GM19099 (cell line): Measurements from ENCODE around the gene AFAP1L1.

Experiments
- POLR2A ChIP-seq: IDR thresholded peaks from 3 replicates; pipeline ENCODE4 v1.6.1; 2011; ENCODE audit warnings: low read depth; ENCODE audit not compliant: insufficient read length; ENCODE audit errors: extremely low read depth

AFAP1L1 gene

DNA sequence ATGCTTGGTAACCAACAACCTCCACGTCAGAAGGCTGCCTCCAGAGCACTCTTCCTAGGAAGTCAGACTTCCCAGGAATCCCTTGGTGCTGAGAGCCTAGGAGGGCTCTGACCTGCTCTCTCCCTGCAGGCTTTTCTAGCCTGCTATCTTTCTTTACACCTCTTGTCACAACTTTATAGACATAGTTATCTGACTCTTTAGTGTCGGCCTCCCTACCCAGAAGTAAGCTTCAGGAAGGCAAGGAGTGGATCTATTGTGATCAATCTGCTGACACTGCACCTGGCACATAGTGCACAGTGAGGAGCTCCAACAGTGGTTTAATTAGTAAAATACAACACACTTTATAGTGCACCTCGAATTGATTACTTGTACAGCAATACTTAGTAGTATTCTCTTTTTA lies 2.3 kb downstream of the AFAP1L1 start:
- no peak for TF ChIP-seq POLR2A

DNA sequence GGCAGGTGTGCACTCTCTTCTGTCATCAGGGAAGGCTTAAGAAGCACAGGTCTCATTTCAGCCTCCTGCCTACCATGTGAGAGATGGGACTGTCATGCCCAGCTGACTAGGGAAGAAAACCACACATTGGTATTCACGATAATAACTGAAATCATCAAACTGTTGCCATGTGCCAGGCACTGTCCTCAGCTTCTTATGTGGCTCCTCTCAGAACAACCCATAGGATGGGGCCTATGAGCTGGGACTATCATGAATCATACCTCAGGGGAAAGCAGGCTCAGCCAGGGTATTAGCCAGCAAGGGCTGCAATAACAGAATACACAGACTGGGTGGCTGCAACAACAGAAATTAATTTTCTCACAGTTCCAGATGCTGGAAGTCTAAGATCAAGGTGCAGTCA lies 3.3 kb downstream of the AFAP1L1 start:
- no peak for TF ChIP-seq POLR2A

DNA sequence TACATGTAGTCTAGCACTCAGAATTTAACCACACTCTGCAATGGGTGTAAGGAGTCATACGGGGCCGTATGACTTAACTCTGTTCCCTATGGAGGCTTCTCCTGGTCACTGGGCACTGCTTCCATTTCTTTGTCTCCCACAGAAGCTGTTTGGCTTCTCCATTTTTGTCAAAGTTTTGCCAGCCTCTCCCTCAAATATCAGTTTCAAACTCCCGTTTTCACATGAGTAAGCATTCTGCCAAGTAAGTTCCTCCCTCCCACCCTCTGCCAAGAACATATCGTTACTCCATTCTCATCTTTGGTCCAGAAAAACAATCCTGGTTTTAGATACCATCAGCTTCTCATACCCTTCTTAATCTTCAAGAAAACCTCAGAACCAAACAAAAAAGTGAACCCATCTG lies 6.1 kb downstream of the AFAP1L1 start:
- TF ChIP-seq POLR2A, result no peak

DNA sequence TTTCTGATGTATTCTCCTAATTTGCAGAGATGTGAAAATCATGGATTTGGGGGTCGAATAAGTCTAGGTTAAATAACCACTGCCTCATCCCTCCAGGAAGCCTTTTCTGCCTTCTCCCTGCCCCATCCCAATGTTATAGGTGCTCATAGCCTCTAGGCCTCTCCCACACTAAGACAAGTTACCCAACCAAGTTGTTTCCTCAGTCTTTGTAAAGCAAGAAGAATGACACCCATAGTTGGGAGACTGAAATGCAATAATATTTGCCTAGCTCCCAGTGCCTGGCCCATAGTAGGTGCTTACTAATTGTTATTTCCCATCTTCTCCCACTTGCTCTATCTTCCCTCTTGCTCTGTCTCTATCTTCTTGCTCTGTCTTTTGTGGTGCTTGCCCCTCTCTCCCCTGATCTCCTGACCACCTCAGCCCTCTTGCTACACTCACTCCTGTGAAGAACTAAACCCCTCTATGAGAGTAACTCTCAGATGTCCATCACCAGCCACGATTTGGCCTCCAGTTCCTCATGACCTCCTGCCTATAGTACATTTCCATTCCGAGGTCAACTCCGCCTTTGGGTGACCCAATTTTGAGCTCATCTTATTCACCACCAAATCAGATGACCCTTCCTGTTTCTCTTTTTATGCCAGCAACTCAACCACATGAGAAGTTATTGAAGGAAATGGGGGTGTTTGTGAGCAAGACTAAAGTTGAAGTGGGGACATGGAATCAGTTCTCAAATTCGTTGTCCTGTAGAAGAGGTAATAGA lies 7.0 kb downstream of the AFAP1L1 start:
- TF ChIP-seq POLR2A, result no peak

DNA sequence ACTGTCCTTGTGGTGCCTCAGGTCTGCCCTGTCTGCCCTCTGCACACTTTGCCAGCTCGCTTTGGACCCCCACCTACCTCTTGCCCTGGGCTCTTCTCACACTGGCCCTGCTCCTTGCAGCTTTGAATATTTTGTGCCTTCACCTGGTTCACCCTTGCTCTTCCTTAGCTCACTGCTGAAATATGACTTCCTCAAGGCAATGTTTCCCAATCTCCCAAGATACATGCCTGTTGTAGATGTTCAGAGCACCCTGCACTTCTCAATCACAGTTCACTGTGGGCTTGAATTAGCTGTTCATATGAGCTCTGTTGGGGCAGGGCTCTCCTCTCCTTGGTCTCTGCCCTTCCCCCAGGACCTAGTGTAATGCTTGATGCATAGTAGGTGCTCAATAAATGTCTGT lies 8.0 kb downstream of the AFAP1L1 start:
- TF ChIP-seq POLR2A, result no peak

DNA sequence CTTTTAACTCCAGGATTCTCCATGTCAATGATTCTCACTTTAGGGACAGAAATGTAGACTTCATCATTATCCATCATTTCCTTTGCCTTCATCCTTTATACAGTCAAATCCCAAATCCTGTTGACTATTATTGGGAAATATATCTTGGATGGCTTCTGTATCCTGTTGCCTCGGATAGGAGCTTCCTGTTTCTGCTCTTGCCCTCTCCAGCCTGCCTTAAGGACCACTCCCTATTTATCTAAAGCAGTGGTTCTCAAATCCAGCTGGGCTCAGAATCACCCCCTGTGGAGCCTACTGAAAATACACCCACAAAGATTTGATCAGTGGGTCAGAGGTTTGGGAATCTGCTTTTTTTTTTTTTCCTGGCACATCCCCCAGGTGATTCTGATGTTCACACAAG lies 8.5 kb downstream of the AFAP1L1 start:
- TF ChIP-seq POLR2A, result no peak

DNA sequence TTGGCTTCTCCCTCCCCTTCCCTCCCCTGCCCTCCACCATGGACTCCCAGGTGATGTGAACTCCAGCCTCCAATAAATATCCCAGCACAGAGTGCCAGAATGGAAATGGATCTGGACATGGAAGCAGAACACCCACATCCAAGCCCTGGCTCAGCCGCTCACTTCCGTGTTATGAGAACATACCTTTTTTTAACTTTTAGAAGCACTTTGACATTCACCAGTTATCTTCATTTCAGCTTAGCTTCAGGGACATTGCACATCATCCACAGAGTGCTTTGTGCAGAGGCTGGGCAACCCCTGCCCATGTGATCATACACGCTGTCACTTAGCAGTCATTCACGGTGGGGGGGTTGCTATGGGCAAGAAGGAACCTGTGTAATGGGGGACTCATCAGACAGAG lies 9.1 kb downstream of the AFAP1L1 start:
- TF ChIP-seq POLR2A, result no peak

DNA sequence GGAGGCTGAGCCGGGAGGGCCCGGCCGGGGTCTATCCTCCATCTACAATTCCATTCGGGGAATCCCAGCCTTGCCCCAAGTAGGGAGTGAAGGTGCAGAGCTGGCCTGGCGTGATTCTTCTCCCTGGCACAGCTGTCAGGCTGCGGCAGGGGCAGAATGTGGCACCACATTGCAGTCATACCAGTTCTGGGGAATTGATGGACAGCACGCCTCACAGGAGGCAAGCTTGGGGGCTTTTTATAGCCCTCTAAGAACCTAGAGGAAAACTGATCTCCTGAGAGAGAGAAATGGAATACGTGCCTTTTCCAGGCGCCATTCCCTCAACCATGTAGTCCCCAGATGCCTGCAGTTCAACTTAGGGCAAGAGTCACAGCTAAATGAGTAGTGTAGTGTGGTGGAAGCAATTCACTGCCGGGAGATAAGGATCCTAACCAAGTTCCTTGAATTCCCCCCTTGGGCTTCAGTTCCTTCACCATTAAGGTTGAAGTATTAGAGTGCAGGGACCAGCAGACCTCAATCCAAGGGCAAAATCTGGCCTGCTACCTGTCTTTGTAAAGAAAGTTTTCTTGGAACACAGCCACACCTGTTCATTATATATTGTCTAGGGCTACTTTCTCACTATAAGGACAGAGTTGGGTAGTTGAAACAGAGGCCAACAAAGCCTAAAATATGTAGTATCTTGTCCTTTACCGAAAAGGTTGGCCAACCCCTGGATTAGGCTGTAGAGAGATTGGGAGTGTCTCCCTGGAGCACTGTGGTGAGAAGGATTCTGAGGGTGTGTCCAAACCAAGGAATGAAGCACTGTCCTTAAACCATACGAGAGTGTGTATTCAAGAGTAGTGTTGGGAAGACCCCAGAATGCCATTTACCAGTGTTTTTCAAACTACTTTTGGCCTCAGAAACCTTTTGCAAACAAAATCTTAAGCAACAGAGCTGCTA lies 10.6 kb downstream of the AFAP1L1 start:
- TF ChIP-seq POLR2A, result no peak

DNA sequence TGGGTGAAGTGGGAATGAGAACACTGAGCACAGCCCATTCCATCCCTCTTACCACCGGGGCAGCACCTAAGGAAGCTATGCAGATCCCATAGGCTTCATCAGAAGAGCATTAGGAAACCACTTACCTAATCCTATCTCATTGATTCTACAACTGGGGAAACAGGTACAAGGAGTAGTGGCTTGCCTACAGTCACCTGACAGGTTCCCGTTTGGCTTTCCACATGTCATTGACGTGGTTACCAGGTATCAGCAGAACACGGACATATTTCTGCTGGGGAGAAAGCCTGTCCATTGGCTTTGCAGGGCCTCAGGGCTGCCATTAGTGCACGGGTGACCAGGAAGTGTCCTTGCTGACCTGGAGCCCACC lies 11.3 kb downstream of the AFAP1L1 start:
- no peak for TF ChIP-seq POLR2A

DNA sequence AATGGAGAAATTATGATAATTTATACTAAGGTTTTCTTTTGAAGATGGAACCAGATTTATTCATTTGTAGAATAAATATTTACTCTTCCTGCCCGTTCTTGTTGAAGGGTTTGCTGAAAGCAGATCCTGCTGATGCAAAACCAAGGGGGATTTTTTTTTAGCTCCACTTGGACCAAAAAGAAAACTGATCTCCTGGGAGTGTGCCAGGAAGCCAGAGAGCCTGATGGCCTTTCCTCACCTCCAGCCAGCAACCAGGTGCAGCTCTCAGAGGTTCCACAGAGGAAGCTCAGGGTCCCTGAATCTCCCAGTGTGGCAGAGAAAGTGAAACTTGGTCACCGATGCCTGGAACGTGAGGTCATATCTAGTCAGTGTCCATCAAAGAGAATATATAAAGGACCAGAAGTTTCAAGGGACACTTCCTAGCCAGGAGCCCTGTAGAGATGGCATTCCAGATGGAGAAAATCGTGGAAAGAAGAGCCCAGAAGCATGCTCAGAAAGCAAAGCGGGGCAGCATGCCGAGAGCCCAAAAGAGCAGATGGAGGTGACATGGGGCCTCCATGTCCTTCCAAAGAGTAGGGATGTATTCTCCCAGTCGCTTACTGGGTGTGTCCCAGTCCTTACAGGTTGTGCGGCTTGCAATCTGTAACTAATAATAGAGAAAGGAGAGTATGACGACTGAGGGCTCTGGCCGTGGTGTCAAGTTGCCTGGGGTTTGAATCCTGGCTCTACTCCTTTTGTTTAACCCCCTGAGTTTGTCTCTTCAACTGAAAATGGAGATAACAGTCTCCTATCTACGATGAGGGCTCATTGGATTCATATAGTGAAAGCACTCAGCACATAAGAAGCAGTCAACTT lies 12.2 kb downstream of the AFAP1L1 start:
- no peak for TF ChIP-seq POLR2A

DNA sequence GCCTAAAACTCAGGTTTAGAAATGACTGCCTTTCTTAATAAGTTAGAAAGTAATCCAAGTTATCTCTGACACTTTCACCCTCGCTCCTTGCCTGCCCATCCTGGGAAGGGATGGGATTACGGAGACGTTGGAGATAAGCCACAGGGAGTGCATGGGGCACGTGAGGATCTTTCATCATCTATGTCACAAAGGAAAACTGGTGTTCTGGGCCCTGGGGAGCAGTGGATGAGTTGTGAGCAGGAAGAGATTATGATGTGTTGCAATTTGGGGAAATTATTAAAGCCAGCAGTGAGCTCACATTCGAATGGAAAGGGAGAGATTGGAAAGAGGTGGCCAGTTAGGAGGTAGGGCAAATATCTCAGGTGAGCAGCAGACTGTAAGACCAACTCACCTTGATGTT lies 12.8 kb downstream of the AFAP1L1 start:
- TF ChIP-seq POLR2A, result no peak

DNA sequence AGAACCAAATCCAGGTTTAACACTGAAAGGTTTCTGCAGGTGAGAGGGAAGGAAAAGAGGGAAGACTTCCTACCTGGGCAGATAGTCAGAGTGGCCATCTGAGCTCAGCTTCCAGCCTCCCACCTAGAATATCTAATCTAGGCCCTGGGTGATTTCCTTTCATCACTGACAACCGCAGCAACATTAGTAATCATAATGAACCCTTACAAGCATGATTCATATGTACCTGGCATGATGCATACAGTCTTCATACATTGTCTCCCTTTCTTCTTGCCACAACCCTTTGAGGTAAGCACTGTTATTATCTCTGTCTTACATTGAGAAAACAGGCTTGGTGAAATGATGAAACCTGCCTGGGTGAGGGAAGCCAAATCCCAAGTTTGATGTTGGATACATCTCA lies 13.5 kb downstream of the AFAP1L1 start:
- no peak for TF ChIP-seq POLR2A

DNA sequence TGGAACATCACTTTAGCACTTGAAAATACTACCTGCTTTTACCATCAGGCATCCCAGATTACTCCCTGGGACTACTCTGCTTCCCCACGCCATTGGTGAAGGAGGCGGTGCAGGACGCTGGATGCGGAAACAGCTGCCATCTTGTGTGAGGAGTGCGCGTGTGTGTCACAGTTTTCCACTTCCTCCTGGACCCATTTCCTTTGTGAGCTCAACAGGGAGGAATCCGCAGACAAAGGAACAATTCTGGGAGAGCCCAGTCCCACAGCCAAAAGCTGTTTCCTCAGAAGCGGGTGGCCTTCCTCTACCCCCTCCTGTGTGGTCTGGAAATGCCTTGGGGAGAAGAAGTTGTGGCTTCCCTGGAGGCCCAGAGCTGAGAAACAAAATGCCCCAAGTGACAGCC lies 16.8 kb downstream of the AFAP1L1 start:
- TF ChIP-seq POLR2A, result no peak

DNA sequence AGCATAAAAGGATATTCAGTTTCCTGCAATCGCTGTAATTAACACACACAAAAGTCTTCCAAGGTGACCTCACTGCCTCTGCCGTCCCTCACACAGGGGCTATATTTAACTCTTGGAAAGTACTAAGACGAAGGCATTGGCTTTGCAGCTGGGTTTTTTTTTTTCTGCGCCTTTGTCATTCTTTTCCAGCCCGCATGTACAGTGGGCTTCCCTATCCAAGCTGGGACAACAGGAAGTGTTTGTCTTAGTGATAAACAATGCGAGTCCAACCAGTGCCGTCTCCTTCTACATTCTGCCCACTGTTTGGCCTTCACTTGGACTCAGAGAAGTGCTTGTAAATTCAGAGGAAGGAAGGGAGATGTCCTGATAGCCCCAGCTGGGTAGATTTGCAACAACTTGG lies 17.6 kb downstream of the AFAP1L1 start:
- TF ChIP-seq POLR2A, result no peak
